HG03469 (cell line): ENCODE measurements around the gene STON2.

ENCODE experiments used
- ATAC-seq: cut with Tn5 transposase; IDR thresholded peaks from one replicate; pipeline ENCODE4 v1.9.1; 2021; ENCODE audit warnings: mild to moderate bottlenecking, moderate library complexity, moderate number of reproducible peaks; ENCODE audit not compliant: unreplicated experiment

The STON2 gene

GRCh38 chr14:81418057-81418790 lies 18.1 kb upstream of the STON2 start:
- ATAC-seq = no peak

GRCh38 chr14:81416981-81417380 lies 16.9 kb upstream of the STON2 start:
- ATAC-seq = no peak

GRCh38 chr14:81416194-81416952 lies 16.2 kb upstream of the STON2 start:
- ATAC-seq = no peak

- ATAC-seq = no peak
Observed at GRCh38 chr14:81415781-81416180, 15.7 kb upstream of the STON2 start.

- ATAC-seq = no peak
Observed at GRCh38 chr14:81414123-81414522, 14.0 kb upstream of the STON2 start.

- ATAC-seq = no peak
Observed at GRCh38 chr14:81412779-81413178, 12.7 kb upstream of the STON2 start.

- ATAC-seq = no peak
Observed at GRCh38 chr14:81408595-81408994, 8.5 kb upstream of the STON2 start.

- ATAC-seq = no peak
Observed at GRCh38 chr14:81406863-81407262, 6.7 kb upstream of the STON2 start.

- no peak for ATAC-seq
Observed at GRCh38 chr14:81402123-81402495, 2.0 kb upstream of the STON2 start.

- ATAC-seq = peak; percentile 41
Observed at GRCh38 chr14:81401420-81402122, 1.4 kb upstream of the STON2 start.

GRCh38 chr14:81400852-81401251 lies 728 bp upstream of the STON2 start:
- no peak for ATAC-seq

GRCh38 chr14:81398196-81398891 lies 1.8 kb downstream of the STON2 start:
- ATAC-seq = no peak

GRCh38 chr14:81396113-81396512 lies 4.0 kb downstream of the STON2 start:
- no peak for ATAC-seq

GRCh38 chr14:81394739-81395138 lies 5.4 kb downstream of the STON2 start:
- ATAC-seq = no peak

GRCh38 chr14:81392976-81393643 lies 7.0 kb downstream of the STON2 start:
- no peak for ATAC-seq

- no peak for ATAC-seq
Observed at GRCh38 chr14:81392052-81392451, 8.1 kb downstream of the STON2 start.

GRCh38 chr14:81390696-81391095 lies 9.4 kb downstream of the STON2 start:
- ATAC-seq = no peak

GRCh38 chr14:81388336-81388735 lies 11.8 kb downstream of the STON2 start:
- no peak for ATAC-seq

- no peak for ATAC-seq
Observed at GRCh38 chr14:81386290-81386745, 13.8 kb downstream of the STON2 start.

GRCh38 chr14:81385886-81386285 lies 14.2 kb downstream of the STON2 start:
- no peak for ATAC-seq

- ATAC-seq = no peak
Observed at GRCh38 chr14:81385419-81385818, 14.7 kb downstream of the STON2 start.
